GM19035 (cell line): ENCODE measurements around the gene PNPLA7.
"Not testable (repeated sequence)": the region's sequence is repeated elsewhere in the genome, so short reads cannot be mapped to it uniquely, and the experiment has no call there.

ENCODE experiments used
- ATAC-seq: cut with Tn5 transposase; IDR thresholded peaks from one replicate; pipeline ENCODE4 v1.9.1; 2021; ENCODE audit not compliant: unreplicated experiment

Gene PNPLA7

DNA sequence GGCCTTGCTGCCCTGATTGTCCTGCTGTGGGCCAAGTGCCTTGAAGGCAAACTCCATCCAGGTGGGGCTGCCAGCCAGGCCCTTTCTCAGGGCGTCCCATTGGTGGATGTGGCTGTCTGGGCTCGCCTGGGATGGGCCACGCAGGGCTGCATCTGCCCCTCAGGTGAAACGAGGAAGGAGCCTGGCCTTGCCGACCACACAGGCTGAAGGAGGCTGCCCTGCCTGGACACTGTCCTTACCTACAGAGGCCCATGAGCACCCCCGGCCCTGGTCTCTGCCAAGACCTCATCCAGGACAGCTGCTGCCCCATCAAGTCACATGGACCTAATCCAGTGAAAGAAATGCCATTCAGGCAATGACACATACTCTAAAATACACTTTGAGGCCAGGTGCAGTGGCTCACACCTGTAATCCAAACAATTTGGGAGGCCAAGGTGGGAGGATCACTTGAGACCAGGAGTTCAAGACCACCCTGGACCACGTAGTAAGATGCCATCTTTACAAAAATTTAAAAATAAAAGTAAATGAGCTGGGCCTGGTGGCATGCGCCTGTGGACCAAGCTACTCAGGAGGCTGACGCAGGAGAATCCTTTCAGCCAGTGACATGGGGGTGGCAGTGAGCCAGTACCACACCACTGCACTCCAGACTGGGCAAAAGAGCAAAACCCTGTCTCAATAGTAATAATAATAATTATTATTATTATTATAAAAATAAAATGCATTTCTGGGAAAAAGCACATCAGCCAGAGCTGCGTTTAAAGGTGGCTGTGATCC is 33.9 kb downstream of the PNPLA7 start:
- ATAC-seq, result no peak

GRCh38 chr9:137515338-137515724 is 34.9 kb downstream of the PNPLA7 start:
- ATAC-seq, result no peak

DNA sequence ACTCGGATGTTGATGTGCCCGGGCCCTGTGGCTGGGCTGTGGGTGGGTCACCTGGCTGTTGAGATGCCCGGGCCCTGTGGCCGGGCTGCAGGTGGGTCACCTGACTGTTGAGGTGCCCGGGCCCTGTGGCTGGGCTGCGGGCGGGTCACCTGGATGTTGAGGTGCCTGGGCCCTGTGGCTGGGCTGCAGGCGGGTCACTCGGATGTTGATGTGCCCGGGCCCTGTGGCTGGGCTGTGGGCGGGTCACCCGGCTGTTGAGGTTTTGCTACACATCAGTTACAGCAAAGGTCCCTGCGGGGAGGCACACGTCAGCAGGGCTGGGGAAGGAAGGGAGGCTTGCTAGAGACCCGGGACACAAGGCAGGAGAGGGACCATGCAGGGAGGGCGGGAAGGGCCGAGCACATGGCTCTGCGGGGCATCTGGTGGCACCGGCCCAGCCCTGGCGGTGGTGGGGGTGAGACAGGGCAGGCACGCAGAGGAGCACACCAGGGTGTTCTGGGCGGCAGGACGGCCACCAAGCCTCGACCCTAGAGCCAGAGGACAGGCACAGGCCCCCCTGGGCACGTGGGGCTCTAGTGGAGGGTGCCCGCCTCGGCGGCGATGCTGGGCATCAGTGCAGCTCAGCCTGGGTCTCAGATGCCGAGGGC is 35.4 kb downstream of the PNPLA7 start:
- no peak for ATAC-seq

GRCh38 chr9:137513801-137514570 is 36.2 kb downstream of the PNPLA7 start:
- ATAC-seq, result not testable (repeated sequence)

DNA sequence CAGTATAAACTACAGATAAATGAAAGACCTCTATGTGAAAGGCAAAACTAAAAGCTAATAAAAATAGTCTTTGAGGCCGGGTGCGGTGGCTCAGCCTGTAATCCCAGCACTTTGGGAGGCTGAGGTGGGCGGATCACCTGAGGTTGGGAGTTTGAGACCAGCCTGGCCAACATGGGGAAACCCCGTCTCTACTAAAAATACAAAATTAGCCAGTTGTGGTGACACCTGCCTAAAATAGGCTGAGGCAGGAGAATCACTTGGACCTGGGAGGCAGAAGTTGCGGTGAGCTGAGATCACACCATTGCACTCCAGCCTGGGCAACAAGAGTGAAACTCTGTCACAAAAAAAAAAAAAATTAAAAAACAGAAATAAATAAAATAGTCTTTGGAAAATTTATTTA is 37.1 kb downstream of the PNPLA7 start:
- ATAC-seq, result not testable (repeated sequence)

DNA sequence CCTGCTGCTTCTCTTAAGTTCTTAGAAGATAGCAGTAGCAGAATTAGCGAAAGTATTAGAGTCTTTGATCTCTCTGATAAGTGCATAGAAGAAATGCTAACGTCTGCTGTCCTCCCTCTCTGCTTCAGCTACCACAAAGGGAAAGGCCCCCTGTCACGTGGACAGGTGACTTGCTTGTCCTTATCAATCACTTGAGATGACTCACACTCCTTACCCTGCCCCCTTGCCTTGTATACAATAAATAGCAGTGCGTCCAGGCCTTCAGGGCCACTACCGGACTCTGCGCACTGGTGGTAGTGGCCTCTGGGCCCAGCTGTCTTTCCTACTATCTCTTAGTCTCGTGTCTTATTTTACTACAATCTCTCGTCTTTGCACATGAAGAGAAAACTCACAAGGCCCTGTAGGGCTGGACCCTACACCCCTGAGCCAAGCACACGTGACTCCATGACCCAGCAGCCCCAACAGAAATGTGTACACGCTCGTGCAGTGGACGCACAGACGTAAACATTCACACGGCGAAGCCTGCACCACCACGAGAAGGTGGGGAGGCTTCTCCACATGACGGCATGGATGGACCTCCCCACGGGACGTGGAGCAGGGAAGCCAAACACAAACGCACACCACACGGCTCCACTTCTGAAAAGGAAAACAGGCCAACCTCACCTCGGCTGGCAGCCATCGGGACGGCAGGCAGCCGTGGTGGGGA is 38.3 kb downstream of the PNPLA7 start:
- no peak for ATAC-seq

DNA sequence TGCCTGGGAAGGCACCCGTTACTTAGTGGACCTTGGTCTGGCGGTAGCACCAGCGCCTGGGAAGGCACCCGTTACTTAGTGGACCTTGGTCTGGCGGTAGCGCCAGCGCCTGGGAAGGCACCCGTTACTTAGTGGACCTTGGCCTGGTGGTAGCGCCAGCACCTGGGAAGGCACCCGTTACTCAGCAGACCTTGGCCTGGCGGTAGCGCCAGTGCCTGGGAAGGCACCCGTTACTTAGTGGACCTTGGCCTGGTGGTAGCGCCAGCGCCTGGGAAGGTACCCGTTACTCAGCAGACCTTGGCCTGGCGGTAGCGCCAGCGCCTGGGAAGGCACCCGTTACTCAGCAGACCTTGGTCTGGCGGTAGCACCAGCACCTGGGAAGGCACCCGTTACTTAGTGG is 39.1 kb downstream of the PNPLA7 start:
- not testable (repeated sequence) for ATAC-seq

DNA sequence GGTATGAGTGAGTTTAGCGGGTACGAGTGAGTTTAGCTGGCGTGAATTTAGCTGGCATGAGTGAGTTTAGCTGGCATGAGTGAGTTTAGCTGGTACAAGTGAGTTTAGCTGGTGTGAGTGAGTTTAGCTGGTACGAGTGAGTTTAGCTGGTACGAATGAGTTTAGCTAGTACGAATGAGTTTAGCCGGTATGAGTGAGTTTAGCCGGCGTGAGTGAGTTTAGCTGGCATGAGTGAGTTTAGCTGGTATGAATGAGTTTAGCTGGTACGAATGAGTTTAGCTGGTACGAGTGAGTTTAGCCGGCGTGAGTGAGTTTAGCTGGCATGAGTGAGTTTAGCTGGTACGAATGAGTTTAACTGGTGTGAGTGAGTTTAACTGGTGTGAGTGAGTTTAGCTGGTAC is 41.0 kb downstream of the PNPLA7 start:
- no peak for ATAC-seq

- ATAC-seq, result no peak
Measured at GRCh38 chr9:137506702-137507171, 43.5 kb downstream of the PNPLA7 start.

GRCh38 chr9:137506274-137506673 is 43.9 kb downstream of the PNPLA7 start:
- ATAC-seq, result no peak

DNA sequence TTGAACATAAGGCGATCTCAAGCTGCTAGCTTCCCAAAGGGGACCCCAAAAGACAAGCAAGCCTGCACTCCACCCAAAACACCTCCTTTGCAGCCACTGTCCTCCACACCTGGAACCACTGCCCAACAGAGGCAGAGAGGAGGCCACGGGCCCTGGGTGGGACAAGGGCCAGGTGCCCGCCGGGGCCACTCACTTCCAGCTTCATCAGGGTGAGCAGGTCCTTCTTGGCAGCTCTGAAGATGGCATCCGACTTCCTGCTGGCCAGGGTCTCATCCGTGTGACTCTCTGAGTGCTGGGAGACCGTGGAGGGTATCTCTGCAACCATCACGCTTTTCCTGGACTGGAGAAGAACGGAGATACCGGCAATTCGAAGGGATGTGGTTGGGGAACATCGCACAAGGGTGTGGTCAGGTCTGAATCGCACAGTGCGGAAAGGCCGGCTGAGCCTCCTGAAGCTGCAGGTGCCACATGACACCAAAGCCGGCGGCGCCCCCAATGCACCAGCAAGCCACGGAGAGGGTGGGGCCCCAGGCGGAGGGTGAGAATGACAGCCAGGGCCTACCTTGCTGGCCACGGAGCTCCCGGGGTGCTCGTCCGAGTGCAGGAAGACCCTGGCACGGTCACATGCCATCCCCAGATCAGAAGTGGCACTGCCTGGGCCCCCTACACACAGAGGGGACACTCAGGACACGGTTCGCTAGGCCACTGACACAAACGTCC is 44.6 kb downstream of the PNPLA7 start:
- ATAC-seq, result no peak

DNA sequence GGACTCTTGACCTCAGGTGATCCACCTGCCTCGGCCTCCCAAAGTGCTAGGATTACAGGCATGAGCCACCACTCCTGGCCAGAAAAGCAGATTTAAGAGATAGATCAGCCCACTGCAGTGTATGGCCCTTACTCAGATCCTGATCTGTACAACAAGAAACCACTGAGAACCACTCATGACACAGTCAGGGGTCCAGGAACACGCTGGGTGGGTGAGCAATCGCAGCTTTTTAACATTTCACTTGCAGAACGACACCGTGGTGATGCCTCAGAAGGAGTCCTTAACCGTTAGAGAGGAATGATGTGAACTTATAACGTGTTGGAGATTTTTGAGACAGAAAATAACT is 45.8 kb downstream of the PNPLA7 start:
- no peak for ATAC-seq

DNA sequence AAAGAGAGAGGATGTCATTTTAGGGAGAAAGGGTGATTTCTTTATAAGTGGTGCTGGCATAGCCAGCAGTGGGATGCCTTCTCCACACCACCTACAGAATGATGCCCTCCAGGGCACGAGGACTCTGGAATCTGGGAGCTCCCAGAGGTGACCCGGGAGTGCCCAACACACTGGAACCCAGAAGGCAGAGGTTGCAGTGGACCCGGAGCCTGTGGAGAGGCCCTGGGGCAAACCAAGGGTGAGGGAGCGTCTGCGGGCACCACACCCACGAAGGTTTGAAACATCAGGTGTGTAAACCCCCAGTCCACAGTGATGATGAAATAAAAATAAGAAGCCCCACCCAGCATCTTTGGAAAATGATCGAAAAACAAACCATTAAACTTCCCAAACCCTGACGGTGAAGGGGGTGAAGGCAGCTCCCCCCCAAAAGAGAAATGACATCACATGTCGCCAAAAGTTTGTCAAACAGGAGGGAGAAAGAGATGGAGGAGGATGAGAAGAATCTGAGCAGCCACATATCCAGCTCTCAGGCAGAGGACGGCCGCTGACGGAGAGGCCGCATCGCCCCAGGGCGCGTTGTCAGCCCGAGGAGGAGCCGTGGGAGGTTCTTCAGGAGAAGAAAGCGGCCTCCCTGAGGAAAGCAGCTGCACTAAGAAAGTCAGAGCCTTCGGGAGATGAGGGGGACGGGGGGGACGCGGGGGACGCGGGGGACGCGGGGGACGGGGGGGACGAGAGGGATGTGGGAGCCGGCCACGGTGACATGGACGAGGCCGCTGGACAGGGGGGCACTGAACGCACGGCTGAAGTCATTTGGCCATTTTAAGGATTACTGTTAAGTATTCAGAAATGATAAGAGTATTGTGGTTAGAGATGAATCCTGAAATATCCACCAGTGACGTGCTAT is 47.9 kb downstream of the PNPLA7 start:
- ATAC-seq, result no peak

- ATAC-seq, result no peak
Measured at GRCh38 chr9:137501457-137501856, 48.7 kb downstream of the PNPLA7 start.

- no peak for ATAC-seq
Measured at GRCh38 chr9:137500666-137501397, 49.4 kb downstream of the PNPLA7 start.

DNA sequence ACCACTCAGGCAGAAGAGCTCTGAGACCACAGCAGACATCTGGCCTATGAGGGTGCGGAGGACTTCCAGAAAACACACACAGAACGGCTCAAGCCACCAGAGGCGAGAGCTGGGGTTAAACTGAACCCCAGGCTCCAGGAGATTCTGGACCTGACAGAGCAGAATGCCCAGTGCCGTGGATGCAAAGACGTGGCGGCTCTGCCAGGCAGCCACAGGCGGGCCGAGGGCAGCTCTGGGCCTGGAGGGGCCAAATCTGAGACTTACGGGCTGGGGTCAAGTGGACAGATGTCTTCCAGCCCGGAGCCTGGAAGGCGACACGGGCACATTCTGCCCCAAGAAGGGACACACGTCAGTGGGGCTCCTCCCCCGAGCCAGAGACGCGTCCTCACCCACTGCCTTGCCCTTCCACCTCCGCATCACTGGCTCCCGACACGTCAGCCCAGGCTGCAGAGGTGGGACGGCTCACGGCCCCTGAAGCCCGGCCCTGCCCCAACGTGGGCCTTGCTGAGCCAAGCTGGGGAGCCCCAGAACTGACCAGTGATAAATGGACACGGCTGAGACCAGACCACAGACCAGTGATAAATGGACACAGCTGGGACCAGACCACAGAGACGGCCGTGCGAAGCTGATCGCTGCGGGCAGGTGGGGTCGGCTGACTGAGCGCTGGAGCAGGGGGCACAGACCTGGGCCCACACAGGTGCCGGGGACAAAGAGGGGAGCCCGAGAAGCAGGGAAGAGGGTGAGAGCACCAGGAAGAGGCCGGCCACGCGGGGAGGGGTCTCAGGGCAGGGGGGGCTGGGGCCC is 50.1 kb downstream of the PNPLA7 start:
- no peak for ATAC-seq

GRCh38 chr9:137499416-137499815 is 50.8 kb downstream of the PNPLA7 start:
- ATAC-seq, result no peak

- ATAC-seq, result no peak
Measured at GRCh38 chr9:137498720-137499150, 51.5 kb downstream of the PNPLA7 start.
